Loucy (cell line): ENCODE data around the gene ADGRB3.

ENCODE experiments used
- EZH2phosphoT487 ChIP-seq: fragments of 200-600 bp; IDR thresholded peaks from 2 replicates; pipeline ENCODE4 v1.6.1; 2018; ENCODE audit warnings: antibody characterized with exemption, mild to moderate bottlenecking, moderate library complexity, borderline replicate concordance
- TF ChIP-seq, protein P1 (sequence below): fragments of 200-600 bp; sonication (generic); conservative IDR thresholded peaks from 2 replicates; pipeline ENCODE4 v1.5.1; 2014; ENCODE audit warnings: mild to moderate bottlenecking, antibody characterized with exemption, low read length

DNA sequence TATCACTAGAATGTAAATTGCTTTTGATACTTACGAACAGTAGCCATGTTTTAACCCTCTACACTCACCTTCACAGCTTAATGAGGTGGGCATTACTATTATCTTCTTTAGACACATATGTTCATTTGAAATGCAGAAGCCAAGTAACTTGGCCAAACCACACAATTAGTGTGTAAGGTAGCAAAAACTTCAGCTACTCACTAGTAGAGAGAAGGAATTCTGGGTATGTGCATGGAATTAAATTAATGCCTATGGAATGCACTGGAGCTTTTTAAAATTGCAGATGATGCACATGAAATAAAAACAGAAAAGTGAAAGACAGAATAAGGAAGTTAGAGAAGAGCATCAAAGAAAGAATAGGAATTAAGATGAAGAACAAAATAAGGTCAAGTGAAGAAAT, 494.0 kb downstream of the ADGRB3 start:
- TF ChIP-seq, protein P1, sequence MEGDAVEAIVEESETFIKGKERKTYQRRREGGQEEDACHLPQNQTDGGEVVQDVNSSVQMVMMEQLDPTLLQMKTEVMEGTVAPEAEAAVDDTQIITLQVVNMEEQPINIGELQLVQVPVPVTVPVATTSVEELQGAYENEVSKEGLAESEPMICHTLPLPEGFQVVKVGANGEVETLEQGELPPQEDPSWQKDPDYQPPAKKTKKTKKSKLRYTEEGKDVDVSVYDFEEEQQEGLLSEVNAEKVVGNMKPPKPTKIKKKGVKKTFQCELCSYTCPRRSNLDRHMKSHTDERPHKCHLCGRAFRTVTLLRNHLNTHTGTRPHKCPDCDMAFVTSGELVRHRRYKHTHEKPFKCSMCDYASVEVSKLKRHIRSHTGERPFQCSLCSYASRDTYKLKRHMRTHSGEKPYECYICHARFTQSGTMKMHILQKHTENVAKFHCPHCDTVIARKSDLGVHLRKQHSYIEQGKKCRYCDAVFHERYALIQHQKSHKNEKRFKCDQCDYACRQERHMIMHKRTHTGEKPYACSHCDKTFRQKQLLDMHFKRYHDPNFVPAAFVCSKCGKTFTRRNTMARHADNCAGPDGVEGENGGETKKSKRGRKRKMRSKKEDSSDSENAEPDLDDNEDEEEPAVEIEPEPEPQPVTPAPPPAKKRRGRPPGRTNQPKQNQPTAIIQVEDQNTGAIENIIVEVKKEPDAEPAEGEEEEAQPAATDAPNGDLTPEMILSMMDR: no peak
- TF ChIP-seq EZH2phosphoT487: no peak
